SU-DHL-6 (cell line): ENCODE results near the gene PNISR.

Experiments used
- CTCF ChIP-seq: fragments of 200-600 bp; sonication (generic); IDR thresholded peaks from one replicate; pipeline ENCODE4 v1.5.1; 2017; ENCODE audit warnings: antibody characterized with exemption, mild to moderate bottlenecking, low read length, moderate library complexity; ENCODE audit not compliant: insufficient read depth, poor library complexity, severe bottlenecking
- EZH2phosphoT487 ChIP-seq: fragments of 200-600 bp; sonication (generic), shearing (Covaris generic); conservative IDR thresholded peaks from 2 replicates; pipeline ENCODE4 v1.6.1; 2018; ENCODE audit warnings: mild to moderate bottlenecking, antibody characterized with exemption, low read length, moderate library complexity, mixed read lengths

- TF ChIP-seq CTCF (no peak), EZH2phosphoT487 (no peak)
Observed at GRCh38 chr6:99369533-99369932, 55.6 kb downstream of the PNISR start.
